GM12864 (cell line): Measurements from ENCODE around the gene ORAI2.

Experiments used
- DNase-seq: peaks from one replicate; pipeline ENCODE4 v3.0.0-alpha.2; 2011; ENCODE audit warnings: low read depth
- H3K4me3 ChIP-seq: 2 replicates; pipeline ENCODE4 v1.5.1; 2011; ENCODE audit warnings: mild to moderate bottlenecking, low read depth, low read length, control low read depth
- CTCF ChIP-seq: IDR thresholded peaks from 2 replicates; pipeline ENCODE4 v1.5.1; 2011; ENCODE audit warnings: low read depth, mild to moderate bottlenecking, moderate library complexity, low read length, control low read depth, inconsistent platforms; ENCODE audit errors: missing control alignments

ORAI2 gene

GRCh38 chr7:102415685-102416225, 17.6 kb upstream of the ORAI2 start:
- H3K4me3 ChIP-seq: no peak overlapping the region
- no peak for TF ChIP-seq CTCF
- DNase-seq: no peak

DNA sequence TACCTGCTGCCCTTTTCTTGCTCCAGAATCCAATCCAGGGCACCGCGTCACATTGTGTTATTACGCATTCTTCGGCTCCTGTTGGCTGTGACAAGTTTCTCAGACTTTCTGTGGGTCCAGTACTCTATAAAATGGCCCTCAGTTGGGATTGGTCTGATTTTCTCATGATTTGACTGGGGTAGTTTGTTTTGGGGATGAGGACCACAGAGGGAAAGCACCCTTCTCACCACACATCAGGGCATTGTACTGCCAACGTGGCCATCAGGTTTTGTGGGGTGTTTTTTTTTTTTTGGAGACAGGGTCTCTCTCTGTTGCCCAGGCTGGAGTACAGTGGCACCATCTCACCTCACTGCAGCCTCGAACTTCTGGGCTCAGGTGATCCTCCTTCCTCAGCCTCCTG, 17.0 kb upstream of the ORAI2 start:
- no peak for DNase-seq
- H3K4me3 ChIP-seq: no peak overlapping the region
- no peak for TF ChIP-seq CTCF

DNA sequence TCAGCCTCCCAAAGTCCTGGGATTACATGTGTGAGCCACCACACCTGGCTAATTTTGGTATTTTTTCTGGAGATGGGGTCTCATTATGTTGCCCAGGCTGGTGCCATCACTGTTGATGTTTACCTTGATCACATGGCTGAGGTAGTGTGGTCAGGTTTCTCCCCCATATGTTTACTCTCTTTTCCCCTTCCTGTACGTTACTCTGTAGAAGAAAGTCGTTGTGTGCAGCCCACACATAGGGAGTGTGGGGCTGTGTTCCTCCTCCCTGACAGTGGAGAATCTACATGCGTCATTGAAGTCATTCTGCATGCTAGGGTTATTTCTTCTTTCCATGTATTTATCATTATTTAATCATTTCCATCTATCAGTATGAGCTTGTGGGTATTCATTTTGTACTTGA, 16.3 kb upstream of the ORAI2 start:
- DNase-seq: no peak
- H3K4me3 ChIP-seq: no peak overlapping the region
- no peak for TF ChIP-seq CTCF

DNA sequence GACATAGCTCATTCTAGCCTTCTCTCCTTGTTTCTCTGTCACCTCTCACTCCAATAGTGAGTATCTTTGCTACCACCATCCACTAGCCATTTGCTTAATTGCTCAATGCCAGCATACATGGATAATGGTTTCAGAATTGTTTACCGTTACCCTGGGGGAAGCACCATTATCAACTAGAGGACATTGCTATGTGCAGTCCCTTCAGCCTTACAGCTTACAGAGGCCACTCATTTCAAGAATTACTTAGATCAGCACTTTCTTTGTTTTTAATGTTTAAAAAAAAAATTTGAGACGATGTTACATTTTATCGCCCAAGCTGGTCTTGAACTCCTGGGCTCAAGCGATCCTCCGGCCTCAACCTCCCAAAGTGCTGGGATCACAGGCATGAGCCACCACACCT, 14.8 kb upstream of the ORAI2 start:
- no peak for TF ChIP-seq CTCF
- DNase-seq: no peak
- H3K4me3 ChIP-seq: no peak overlapping the region

GRCh38 chr7:102421706-102422240, 11.6 kb upstream of the ORAI2 start:
- H3K4me3 ChIP-seq: no peak overlapping the region
- no peak for TF ChIP-seq CTCF
- DNase-seq: no peak

DNA sequence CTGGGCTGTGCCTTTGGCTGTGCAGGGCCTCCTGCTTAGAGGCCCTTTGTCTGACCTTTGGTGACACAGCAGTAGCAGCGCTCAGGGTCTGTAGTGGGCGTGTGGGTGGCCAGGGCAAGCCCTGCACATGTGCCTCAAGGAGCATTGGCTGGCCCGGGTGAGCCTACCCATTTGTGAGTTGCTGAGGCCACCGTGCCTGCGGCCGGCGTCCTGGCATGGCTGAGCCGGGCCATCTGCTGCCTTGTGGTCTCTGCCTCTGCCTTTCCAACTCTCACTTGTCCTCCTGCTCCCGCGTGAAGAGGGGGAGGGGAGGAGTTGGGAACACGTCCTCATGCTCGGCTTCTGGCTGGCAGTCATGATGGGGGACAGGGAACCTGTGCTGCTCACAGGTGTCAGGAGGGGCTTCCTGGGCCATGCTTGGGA, 9.2 kb upstream of the ORAI2 start:
- no peak for DNase-seq
- no peak overlapping the region for H3K4me3 ChIP-seq
- no peak for TF ChIP-seq CTCF

DNA sequence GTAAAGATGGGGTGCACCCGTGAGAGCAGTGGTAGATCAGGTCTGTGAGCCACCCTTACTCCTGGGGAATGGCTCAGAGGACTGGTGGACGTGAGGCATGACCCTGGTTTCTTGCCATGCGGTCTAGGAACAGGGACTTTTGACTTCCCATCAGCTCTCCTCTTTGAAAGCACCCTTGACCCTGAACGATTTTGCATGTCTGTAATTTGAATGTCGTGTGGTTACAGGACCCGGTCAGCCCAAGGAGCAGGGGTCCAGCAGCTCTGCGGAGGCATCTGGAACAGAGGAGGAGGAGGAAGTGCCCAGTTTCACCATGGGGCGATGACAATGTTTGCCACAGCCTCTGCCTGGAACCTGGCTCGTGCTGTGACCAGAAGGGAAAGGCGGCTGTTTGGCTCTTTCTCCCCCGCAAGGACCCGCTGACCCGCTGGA, 8.6 kb upstream of the ORAI2 start:
- H3K4me3 ChIP-seq: peak overlapping the region; percentile 38
- no peak for TF ChIP-seq CTCF
- no peak for DNase-seq
